B cell (primary cell): Measurements from ENCODE around the gene AMMECR1L. TPM values are rescaled to one million over a fixed set of nuclear protein-coding genes. Genes with fewer than 3 reads are reported as not detected.
"Not testable (repeated sequence)": the region's sequence is repeated elsewhere in the genome, so short reads cannot be mapped to it uniquely, and the experiment has no call there.

ENCODE experiments used
- ATAC-seq: fragments of 200-7000 bp; cut with Tn5 transposase; one replicate; pipeline ENCODE4 v1.10.0; 2021; ENCODE audit warnings: low read depth, mild to moderate bottlenecking, moderate number of reproducible peaks, moderate library complexity
- CTCF ChIA-PET: fragments of 350-600 bp; sonication (Branson Sonifier 250); formaldehyde crosslinking; loops from one replicate; lab custom pipeline; 2021; ENCODE audit warnings: antibody characterized with exemption, inconsistent platforms; lab: Charles Lee
- POLR2A ChIA-PET: fragments of 350-600 bp; sonication (Branson Sonifier 250); formaldehyde crosslinking; loops from one replicate; lab custom pipeline; 2021; ENCODE audit warnings: antibody characterized with exemption; lab: Charles Lee
- DNase-seq: peaks from one replicate; pipeline ENCODE4 v3.0.0; 2013
- H2AFZ ChIP-seq: 2 replicates; pipeline ENCODE4 v1.6.1; 2012; ENCODE audit warnings: mild to moderate bottlenecking, low read depth, low read length; ENCODE audit not compliant: insufficient read depth, poor library complexity, severe bottlenecking
- H3K27ac ChIP-seq, 2 donors: 1 replicate in 1 of 2; 2 replicates in 1 of 2; pipeline ENCODE4 v1.5.1; 2012 to 2013; ENCODE audit warnings: low read length in 2 of 2, mild to moderate bottlenecking in 2 of 2, moderate library complexity in 1 of 2
- H3K27me3 ChIP-seq, 4 experiments: fragments of 200-600 bp in 1 of 4; sonication (generic) in 1 of 4; replicated peaks in 1 of 4; 1 replicate in 2 of 4; 2 replicates in 2 of 4; pipeline versions ENCODE4 v1.6.1 to v1.7.0; 2013 to 2016; ENCODE audit warnings: low read length in 3 of 4, mild to moderate bottlenecking in 2 of 4, mixed read lengths in 1 of 4, moderate library complexity in 1 of 4; ENCODE audit not compliant: insufficient read depth in 4 of 4, control insufficient read depth in 3 of 4; ENCODE audit errors: control extremely low read depth in 1 of 4
- H3K36me3 ChIP-seq, 2 experiments: replicated peaks in 1 of 2; 1 replicate in 1 of 2; 2 replicates in 1 of 2; pipeline versions ENCODE4 v1.6.1 to v1.7.1; 2013; ENCODE audit warnings: low read length in 1 of 2; ENCODE audit not compliant: insufficient read depth in 2 of 2, control insufficient read depth in 1 of 2; ENCODE audit errors: control extremely low read depth in 1 of 2, extremely low read depth in 1 of 2
- H3K4me1 ChIP-seq, 2 donors: fragments of 200-600 bp in 1 of 2; sonication (generic) in 1 of 2; 1 replicate in 1 of 2; 2 replicates in 1 of 2; pipeline versions ENCODE4 v1.5.1 to v1.6.1; 2013 to 2017; ENCODE audit warnings: low read length in 2 of 2; ENCODE audit not compliant: control insufficient read depth in 2 of 2, insufficient read depth in 2 of 2
- H3K4me2 ChIP-seq: replicated peaks from 2 replicates; pipeline ENCODE3; 2012; ENCODE audit warnings: mild to moderate bottlenecking, low read depth, low read length; ENCODE audit not compliant: poor library complexity, severe bottlenecking
- H3K4me3 ChIP-seq, 5 experiments: fragments of 200-600 bp in 1 of 5; sonication (generic) in 1 of 5; 1 replicate in 3 of 5; 2 replicates in 2 of 5; pipeline versions ENCODE4 v1.5.1 to v1.7.0; 2011 to 2016; ENCODE audit warnings: low read length in 4 of 5, mild to moderate bottlenecking in 4 of 5, low read depth in 2 of 5, control low read depth in 1 of 5, moderate library complexity in 1 of 5; ENCODE audit not compliant: insufficient read depth in 1 of 5; ENCODE audit errors: control extremely low read depth in 1 of 5, extremely low read depth in 1 of 5
- H3K79me2 ChIP-seq: fragments of 200-600 bp; sonication (generic); one replicate; pipeline ENCODE4 v1.6.0; 2016; ENCODE audit warnings: low read length; ENCODE audit not compliant: control insufficient read depth, insufficient read depth
- H3K9ac ChIP-seq: fragments of 200-600 bp; sonication (generic); 2 replicates; pipeline ENCODE4 v1.6.1; 2017; ENCODE audit warnings: mild to moderate bottlenecking, low read length, moderate library complexity
- H3K9me3 ChIP-seq, 3 donors: one replicate each; pipeline versions ENCODE4 v1.6.1 to v1.7.1; 2013; ENCODE audit warnings: low read length in 2 of 3; ENCODE audit not compliant: control insufficient read depth in 2 of 3, insufficient read depth in 1 of 3; ENCODE audit errors: control extremely low read depth in 1 of 3
- H4K20me1 ChIP-seq: 2 replicates; pipeline ENCODE4 v1.6.0; 2012; ENCODE audit warnings: mild to moderate bottlenecking, low read length; ENCODE audit not compliant: insufficient read depth, control insufficient read depth, poor library complexity, severe bottlenecking
- H3K27ac Mint-ChIP-seq: one replicate; pipeline ENCODE4 v1.8.0; 2021; ENCODE audit warnings: mixed read lengths
- H3K27me3 Mint-ChIP-seq: one replicate; pipeline ENCODE4 v1.8.0; 2021; ENCODE audit warnings: mixed read lengths
- H3K4me1 Mint-ChIP-seq: one replicate; pipeline ENCODE4 v1.8.0; 2021; ENCODE audit warnings: mixed read lengths
- H3K4me3 Mint-ChIP-seq: one replicate; pipeline ENCODE4 v1.8.0; 2021; ENCODE audit warnings: mixed read lengths
- H3K9me3 Mint-ChIP-seq: one replicate; pipeline ENCODE4 v1.8.0; 2022; ENCODE audit warnings: mixed read lengths; ENCODE audit not compliant: insufficient read depth
- CTCF ChIP-seq: fragments of 200-600 bp; IDR thresholded peaks from one replicate; pipeline ENCODE4 v1.8.0; 2022; ENCODE audit warnings: antibody characterized with exemption, mild to moderate bottlenecking
- EZH2 ChIP-seq: IDR thresholded peaks from 2 replicates; pipeline ENCODE4 v1.6.1; 2012; ENCODE audit warnings: borderline replicate concordance, low read depth, mild to moderate bottlenecking, moderate library complexity, low read length; ENCODE audit not compliant: insufficient read depth, poor library complexity, severe bottlenecking
- WGBS: methylation state at CpG from one replicate; pipeline ENCODE4 v1.1.5; 2013; ENCODE audit warnings: missing lambda C conversion rate; ENCODE audit not compliant: insufficient coverage; 5-methylcytosine and 5-hydroxymethylcytosine counted together
- intact Hi-C: fragments of 100-400 bp; cut with micrococcal nuclease; formaldehyde crosslinking; loops from one replicate; pipeline ENCODE4 v1.10.0; 2022
- polyA plus RNA-seq: library from polyadenylated mRNA; depleted of rRNA; stranded (reverse); fragments of >200 nt; gene quantifications from 2 replicates; pipeline ENCODE4 v1.2.3, GENCODE V29; 2012
- total RNA-seq, 2 donors: library from RNA; stranded (reverse); fragments of 120-200 nt in 1 of 2; gene quantifications; 1 replicate in 1 of 2; 2 replicates in 1 of 2; pipeline versions ENCODE4 v1.2.3 to v1.2.4, GENCODE V29; 2013 to 2022

The AMMECR1L gene
- total and polyA plus RNA-seq, 2 donors (not counting 1 experiment from before 2014, with no cell fraction given): 8.3 to 15.2 TPM

- Histone ChIP-seq H3K36me3 (peaks cover 0 to 1% of the 10 kb centered on the region in 2 experiments), H3K79me2 (peaks cover 10% of the 10 kb centered on the region), H3K4me3 (no peak overlapping the region), H3K27ac (no peak overlapping the region), H3K4me2 (no peak overlapping the region), H3K9ac (no peak overlapping the region), H3K27me3 (no peaks in the 10 kb centered on the region), H2AFZ (no peak overlapping the region), H3K9me3 (no peaks in the 10 kb centered on the region), H3K4me1 (peaks cover 6 to 10% of the 10 kb centered on the region in 2 donors), H4K20me1 (no peaks in the 10 kb centered on the region)
- H3K4me3 Mint-ChIP-seq: no peak overlapping the region
- 67% methylated on average over 1 of the region's 5 CpGs for WGBS
- ChIA-PET CTCF (no interaction called here), POLR2A (no interaction called here)
- no peaks in the 10 kb centered on the region for H3K9me3 Mint-ChIP-seq
- DNase-seq: no peak
- intact Hi-C loops: no loop called here
- ATAC-seq: no peak
- H3K27ac Mint-ChIP-seq: no peak overlapping the region
- no peaks in the 10 kb centered on the region for H3K27me3 Mint-ChIP-seq
- TF ChIP-seq CTCF (no peak), EZH2 (no peak)
- H3K4me1 Mint-ChIP-seq: peaks cover 9% of the 10 kb centered on the region
Observed at GRCh38 chr2:127891811-127892210, 6.1 kb upstream of the AMMECR1L start.

GRCh38 chr2:127890756-127891155 lies 5.0 kb upstream of the AMMECR1L start:
- intact Hi-C loops, ATAC-seq, H3K4me3 ChIP-seq, H3K9me3 Mint-ChIP-seq, H3K79me2 ChIP-seq, H2AFZ ChIP-seq, H3K9ac ChIP-seq, H3K27me3 Mint-ChIP-seq, H3K4me3 Mint-ChIP-seq, H3K27me3 ChIP-seq, H3K27ac ChIP-seq, POLR2A ChIA-PET, DNase-seq, H3K4me1 Mint-ChIP-seq, H3K36me3 ChIP-seq, H3K4me2 ChIP-seq, H4K20me1 ChIP-seq, H3K27ac Mint-ChIP-seq, H3K9me3 ChIP-seq, CTCF ChIA-PET: not testable (repeated sequence)
- 100% methylated on average over 7 of the region's 7 CpGs for WGBS
- H3K4me1 ChIP-seq: peaks cover 6 to 10% of the 10 kb centered on the region in 2 donors
